ENCODE measurements around the gene FRY. TPM values are rescaled to one million over a fixed set of nuclear protein-coding genes. Genes with fewer than 3 reads are reported as not detected.
A peak's percentile ranks its signal among the peaks of the same experiment; 100 is the strongest.

The FRY gene
- polyA plus RNA-seq, 4 donors: 44.1 to 57.3 (median 49.9) TPM

DNA sequence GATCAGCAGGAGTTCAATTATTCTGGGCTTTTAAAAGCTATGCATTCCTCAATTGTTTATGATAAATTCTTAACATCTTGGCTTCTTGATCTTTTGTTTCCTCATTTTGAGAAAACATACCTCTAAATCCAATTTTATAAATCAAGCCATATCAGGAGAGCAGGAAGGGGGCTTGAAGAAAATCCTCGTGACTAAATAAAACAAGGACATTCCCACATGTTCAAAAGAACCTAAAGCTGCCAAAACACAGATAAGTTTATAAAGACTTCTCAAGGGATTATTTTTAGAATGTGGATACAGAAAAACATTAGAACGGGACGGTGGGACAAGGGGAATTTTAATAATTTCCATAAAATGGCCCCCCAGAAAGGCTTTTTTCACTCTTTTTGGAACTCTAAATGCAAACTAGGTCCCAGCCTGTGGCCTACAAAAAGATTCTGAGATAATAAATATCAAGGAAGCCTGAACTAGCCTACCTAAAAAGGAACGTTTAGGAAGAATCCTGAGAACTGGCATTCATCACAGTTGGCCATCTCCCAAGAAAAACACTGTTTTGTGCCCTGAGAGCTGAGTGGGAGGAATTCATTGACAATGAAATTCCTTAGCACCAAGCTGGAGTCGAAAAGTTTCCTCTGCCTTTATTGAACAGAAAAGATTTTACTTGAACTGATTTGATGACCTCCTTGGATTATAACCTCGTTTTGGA, 253.5 kb downstream of the FRY start:
- peak in 2 of 4 donors; percentile 52 to 66 for DNase-seq (ENCODE audit: low read depth in 4 of 4, low spot score in 2 of 4)

DNA sequence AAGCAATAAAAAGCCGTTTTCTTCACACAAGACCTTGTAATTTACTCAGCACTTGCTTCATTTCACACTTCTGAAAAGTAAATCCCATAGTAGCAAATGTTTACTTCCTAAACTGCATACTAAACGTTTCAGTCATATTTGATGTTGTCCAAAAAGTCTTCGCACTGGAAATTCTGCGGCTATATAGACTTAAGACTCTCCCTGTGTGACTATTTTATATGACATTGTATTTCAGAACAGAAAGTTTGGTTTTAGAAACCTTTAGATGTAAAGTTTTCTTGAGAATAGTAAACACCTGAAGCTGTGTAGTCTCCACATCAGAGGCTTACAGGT, 254.0 kb downstream of the FRY start:
- DNase-seq (ENCODE audit: low read depth in 4 of 4, low spot score in 2 of 4): no peak

DNA sequence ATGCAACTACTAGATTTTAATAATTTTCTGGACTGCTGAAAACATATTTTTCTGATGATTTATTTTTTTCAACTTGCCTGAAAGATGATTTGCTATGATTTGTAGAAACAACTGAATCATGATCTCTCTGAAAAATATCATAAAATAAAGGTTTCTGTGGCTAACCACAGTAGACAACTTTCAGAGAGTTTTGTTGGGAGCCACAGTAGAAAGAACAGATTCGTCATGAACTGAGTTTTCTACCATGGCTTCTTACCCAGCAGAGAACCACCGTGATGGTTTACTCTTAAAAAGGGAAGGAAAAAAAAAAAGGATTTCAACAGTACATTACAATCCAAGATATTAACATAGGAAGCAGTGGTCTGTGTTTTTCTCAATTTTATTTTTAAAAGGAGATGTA, 265.6 kb downstream of the FRY start:
- DNase-seq (ENCODE audit: low read depth in 4 of 4, low spot score in 2 of 4): no peak

DNA sequence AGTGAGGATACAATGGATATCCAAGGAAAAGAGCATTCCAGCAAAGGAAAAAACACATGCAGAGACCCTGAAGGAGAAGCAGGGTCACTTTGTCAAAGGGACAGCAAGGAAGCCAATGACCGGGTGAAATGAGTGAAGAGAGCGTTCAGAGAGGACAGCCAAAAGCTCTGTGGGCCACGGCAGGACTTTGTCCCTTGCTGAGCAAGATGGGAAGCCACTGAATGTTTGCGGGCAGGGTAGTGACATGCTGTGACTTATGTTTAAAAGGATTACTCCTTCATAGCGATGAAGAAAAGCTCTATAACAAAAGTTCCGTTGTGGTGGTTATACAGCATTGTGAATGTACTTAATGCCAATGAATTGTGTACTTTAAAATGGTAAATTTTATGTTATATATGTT, 267.1 kb downstream of the FRY start:
- DNase-seq (ENCODE audit: low read depth in 4 of 4, low spot score in 2 of 4): no peak

DNA sequence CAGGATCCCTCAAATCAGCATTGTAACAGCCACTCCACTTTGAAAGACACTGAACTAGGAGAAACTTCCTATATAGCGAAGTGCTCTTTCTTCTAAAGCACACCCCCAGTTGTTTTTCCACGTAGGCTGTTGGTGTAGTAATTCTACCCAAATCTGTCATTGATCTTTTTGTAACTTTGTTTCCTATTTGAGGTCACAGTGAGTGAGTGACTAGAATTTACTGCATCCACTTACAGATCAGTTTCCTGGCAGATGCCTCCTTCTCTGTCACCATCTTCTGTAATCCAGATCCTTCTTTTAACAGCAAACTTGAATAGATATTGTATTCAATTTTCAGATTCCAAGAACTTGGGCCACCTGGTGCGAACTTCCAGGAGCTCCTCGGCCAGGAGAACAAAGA, 268.3 kb downstream of the FRY start:
- DNase-seq (ENCODE audit: low read depth in 4 of 4, low spot score in 2 of 4): no peak

DNA sequence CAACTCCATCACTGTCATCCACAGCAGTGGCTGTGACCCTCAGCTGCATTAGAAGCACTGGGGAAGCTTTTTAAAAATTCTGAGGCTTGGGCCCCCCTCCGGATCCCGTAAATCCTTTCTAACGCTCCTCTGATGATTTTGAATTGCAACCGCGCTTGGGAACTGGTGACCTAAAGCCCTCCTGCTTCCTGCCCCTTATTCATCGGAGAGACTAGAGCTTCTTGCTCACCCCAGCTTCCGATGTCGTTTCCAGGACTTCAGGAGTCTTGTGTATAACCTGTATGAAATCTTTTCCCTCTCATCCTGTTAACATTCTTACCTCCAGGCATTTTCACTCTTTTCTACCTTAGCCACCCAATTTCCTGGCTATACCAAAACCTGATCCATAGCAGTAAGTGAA, 268.8 kb downstream of the FRY start:
- DNase-seq (ENCODE audit: low read depth in 4 of 4, low spot score in 2 of 4): no peak

DNA sequence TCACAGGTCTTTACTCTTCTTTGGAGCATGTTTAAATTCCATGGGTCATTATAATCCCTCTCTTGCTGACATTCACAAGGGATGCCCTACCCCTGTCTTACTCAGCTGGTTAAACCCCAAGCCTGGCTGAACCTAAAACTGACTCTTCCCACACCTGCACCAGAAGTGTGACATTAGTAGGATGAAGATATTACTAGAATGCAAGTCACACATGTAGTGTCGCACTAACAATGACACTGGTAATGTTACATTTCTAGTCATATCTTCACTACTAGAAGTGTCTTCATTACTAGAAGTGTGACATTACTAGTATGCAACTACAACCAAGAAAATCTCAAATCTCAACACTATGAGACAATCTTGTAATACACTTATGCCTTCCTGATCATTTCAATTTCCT, 269.3 kb downstream of the FRY start:
- no peak for DNase-seq (ENCODE audit: low read depth in 4 of 4, low spot score in 2 of 4)

DNA sequence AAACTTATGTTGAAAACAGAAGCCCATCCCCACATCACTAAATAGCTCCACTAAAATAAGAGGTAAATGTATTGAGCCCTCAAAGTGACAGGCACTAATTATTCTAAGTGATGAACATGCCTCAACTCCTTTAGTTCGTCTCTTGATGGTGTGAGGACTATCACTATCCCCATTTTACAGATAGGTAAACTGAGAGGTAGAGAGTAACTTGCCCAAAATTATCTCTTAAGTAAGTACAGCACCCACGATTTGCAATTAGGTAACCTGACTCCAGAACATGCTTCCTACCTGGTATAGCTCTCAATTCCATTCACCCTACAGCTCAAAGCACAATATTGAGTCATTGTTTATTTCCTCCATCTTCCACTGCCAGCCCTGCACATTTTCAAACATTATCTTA, 270.9 kb downstream of the FRY start:
- no peak for DNase-seq (ENCODE audit: low read depth in 4 of 4, low spot score in 2 of 4)

DNA sequence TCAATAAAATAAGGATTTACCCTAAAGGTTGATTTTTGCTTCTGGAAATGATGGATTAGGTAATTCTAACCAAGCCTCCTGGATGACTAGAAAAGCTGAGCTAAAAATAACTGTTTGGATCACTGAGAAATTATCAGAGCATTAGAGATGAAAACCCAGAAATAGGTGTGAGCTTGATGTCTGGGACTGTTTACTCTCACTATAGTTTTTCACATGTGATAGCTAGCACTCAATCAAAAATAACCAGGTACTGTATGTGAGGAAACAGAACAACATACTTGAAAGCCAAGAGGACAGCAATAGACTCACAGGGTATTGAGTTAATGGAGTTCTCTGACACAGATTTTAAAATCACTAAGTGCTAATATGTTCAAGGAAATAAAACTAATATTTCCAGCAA, 274.1 kb downstream of the FRY start:
- DNase-seq (ENCODE audit: low read depth in 4 of 4, low spot score in 2 of 4): no peak

DNA sequence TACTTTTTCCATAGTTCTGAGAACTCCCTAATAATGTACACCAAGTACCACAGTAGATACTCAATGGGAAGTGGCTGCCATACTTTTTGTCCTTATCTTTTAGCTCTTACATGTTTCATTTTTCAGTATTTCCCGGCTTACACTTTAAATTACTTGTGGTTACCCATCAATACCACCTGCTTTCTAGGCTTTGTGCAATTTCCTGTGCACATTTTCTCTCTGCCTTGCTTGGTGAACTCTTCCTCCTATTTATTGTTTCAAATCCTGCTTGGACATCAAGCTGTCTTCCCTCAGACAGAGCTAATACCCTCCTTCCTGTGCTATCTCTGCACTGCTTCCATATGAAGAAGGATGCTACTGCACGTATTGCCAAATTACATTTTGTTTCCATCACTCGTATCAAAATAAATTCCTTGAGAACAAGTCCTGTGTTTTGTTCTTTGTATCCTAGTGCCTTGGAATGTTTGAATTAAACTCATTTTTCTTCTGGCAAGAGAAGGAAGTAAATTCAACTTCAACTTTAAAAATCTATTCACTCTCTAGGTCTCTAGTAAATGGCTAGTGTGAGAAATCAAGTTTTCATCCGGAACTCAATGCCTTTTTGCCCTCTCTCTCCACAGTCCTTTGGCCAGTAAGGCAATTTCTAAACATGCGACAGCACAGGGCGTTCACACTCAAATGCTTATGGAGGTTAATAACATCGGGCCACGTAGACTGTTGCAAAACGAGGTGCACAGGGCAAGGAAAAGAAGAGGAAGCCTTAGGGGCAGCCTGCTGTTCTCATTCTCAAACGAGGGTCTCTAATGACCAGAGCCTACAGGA, 277.9 kb downstream of the FRY start:
- DNase-seq (ENCODE audit: low read depth in 4 of 4, low spot score in 2 of 4): no peak

DNA sequence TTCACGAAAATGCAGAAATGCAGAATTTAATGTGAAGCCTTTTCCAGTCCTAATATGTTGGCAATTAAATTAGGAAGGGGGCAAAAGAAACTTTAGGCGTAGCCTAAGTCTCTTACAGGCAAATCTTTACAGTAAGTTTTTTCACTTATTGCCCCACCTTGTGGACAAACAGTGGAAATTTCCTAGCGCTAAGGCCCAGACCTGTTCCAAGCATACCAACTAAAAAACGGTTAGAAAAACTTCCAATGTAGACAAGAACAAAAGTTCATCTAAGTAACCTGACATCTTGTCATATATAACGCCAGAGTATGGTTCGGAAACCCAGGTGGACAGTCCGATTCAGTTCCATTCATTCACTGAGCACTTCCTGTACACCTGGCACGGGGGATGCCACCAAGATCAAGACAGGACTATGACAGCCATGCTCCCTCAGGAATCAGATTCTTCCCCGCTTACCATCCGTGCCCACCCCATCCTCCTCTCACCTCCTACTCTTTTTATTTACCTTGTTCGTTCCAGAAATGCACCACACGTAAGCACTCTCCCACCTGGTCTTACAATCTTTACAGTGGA, 278.6 kb downstream of the FRY start:
- peak in 1 of 4 donors; percentile 41 for DNase-seq (ENCODE audit: low read depth in 4 of 4, low spot score in 2 of 4)

DNA sequence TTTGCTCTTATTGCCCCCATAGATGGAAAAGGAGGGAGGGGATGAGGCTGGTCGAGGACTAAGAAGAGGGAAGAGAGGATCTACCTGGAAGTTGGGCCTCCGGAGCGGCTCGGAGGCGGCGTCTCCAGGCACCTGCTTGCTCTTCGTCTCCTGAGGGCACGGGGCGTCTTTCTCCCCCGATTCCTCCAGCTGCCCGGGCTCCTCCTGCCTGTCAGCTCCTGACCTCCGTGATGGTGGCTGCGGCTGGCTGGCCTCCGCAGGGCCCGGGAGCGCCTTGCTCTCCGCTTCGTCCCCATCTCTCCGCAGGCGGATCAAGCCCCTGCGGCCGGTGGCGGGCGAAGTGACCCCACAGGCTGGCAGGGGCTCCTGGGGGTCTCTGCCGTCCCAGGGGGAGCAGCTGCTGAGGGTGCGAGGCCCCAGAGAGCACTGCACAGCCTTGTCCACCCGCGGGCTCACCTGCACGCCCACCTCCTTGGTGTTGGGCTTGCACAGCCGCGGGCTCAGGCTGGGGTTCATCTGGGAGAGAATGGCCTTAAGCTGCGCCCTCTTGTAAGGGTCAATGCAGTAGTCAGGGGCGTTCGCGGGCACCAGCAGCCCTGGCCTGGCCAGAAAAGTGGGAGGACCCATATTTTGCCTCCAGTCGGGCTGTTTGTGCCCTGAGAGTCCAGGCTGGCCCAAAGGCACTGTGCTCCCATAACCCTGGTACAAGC, 279.8 kb downstream of the FRY start:
- no peak for DNase-seq (ENCODE audit: low read depth in 4 of 4, low spot score in 2 of 4)

DNA sequence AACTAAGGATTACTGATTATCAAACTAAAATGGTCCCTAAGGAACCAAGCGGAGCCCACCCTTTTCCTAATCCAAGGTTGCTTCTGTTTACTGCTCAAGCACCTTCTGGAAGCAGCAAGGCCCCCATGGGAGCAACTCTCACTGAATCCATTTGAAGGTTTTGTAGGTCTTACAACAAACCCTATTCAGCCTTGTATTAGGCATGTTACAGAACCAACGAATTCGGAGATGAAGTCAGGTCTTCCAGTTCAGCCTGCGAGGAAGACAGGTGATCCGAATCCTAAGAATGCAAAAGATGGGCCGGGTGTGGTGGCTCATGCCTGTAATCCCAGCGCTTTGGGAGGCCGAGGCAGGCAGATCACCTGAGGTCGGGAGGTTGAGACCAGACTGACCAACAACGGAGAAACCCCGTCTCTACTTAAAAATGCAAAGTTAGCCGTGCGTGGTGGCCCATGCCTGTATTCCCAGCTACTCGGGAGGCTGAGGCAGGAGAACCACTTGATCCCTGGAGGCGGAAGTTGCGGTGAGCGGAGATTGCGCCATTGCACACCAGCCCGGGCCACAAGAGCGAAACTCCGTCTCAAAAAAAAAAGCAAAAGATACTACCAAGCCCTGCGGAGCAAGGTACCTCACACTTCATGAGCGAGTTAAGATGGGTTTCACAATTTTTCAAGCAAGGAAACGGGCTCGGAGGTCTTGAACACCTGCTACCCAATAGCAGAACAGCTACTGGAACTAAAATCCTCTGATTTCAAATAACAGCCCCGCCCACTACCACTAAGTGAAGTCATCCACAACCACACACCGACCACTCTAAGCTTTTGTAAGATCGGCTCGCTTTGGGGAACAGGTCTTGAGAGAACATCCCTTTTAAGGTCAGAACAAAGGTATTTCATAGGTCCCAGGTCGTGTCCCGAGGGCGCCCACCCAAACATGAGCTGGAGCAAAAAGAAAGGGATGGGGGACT, 283.0 kb downstream of the FRY start:
- DNase-seq (ENCODE audit: low read depth in 4 of 4, low spot score in 2 of 4): peak in 3 of 4 donors; percentile 37 to 49 (median 39)

DNA sequence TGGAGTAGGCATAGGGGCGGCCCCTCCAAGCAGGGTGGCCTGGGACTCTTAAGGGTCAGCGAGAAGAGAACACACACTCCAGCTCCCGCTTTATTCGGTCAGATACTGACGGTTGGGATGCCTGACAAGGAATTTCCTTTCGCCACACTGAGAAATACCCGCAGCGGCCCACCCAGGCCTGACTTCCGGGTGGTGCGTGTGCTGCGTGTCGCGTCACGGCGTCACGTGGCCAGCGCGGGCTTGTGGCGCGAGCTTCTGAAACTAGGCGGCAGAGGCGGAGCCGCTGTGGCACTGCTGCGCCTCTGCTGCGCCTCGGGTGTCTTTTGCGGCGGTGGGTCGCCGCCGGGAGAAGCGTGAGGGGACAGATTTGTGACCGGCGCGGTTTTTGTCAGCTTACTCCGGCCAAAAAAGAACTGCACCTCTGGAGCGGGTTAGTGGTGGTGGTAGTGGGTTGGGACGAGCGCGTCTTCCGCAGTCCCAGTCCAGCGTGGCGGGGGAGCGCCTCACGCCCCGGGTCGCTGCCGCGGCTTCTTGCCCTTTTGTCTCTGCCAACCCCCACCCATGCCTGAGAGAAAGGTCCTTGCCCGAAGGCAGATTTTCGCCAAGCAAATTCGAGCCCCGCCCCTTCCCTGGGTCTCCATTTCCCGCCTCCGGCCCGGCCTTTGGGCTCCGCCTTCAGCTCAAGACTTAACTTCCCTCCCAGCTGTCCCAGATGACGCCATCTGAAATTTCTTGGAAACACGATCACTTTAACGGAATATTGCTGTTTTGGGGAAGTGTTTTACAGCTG, 283.9 kb downstream of the FRY start, which contains the start of the genes BRCA2 and ZAR1L:
BRCA2 (plus strand) TSS at position 271 of the 790 bp plus-strand sequence. CDS start 953 bp downstream, outside the sequence.
ZAR1L (minus strand) TSS at position 126 of the 790 bp plus-strand sequence. CDS start 3,438 bp downstream, outside the sequence.
- peak; percentile 67 to 87 (median 76) for DNase-seq (ENCODE audit: low read depth in 4 of 4, low spot score in 2 of 4)

DNA sequence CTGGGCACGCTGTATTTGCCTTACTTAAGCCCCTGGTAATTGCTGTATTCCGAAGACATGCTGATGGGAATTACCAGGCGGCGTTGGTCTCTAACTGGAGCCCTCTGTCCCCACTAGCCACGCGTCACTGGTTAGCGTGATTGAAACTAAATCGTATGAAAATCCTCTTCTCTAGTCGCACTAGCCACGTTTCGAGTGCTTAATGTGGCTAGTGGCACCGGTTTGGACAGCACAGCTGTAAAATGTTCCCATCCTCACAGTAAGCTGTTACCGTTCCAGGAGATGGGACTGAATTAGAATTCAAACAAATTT, 284.4 kb downstream of the FRY start:
- peak in 1 of 4 donors; percentile 82 for DNase-seq (ENCODE audit: low read depth in 4 of 4, low spot score in 2 of 4)

DNA sequence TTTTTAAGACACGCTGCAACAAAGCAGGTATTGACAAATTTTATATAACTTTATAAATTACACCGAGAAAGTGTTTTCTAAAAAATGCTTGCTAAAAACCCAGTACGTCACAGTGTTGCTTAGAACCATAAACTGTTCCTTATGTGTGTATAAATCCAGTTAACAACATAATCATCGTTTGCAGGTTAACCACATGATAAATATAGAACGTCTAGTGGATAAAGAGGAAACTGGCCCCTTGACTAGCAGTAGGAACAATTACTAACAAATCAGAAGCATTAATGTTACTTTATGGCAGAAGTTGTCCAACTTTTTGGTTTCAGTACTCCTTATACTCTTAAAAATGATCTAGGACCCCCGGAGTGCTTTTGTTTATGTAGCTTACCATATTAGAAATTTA, 284.9 kb downstream of the FRY start:
- DNase-seq (ENCODE audit: low read depth in 4 of 4, low spot score in 2 of 4): no peak

DNA sequence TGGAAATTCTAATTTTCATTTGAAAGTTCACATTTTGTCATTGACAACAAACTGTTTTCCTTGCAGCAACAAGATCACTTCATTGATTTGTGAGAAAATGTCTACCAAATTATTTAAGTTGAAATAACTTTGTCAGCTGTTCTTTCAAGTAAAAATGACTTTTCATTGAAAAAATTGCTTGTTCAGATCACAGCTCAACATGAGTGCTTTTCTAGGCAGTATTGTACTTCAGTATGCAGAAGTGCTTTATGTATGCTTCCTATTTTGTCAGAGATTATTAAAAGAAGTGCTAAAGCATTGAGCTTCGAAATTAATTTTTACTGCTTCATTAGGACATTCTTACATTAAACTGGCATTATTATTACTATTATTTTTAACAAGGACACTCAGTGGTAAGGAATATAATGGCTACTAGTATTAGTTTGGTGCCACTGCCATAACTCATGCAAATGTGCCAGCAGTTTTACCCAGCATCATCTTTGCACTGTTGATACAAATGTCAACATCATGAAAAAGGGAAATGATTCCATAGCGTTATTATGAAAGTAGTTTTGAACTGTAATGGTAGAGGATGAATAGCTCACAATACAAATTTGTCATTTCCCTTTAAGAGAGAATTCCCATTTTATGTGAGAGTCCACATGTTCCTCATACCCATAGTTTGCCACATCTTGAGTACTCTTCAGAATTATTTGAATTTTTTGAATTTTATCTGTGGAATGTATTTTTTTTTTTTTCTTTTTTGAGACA, 286.3 kb downstream of the FRY start:
- no peak for DNase-seq (ENCODE audit: low read depth in 4 of 4, low spot score in 2 of 4)

DNA sequence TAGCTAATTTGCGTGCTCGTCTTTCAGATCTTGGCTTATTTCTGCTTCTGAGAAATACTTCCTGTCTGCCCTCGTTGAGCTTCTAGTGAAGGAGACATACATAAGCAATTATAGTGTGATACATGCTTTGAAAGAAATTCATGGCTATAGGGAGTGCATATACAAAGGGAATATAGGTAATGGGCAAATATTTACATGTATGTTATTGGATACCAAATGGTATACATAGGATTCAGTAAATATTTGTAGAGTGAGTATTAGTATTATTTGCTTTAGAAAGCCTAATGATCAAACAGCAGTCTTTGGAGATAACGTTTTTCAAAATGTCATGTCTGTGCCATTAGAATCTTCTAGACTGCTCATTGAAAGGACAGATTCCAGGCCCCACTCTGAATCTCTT, 289.0 kb downstream of the FRY start:
- DNase-seq (ENCODE audit: low read depth in 4 of 4, low spot score in 2 of 4): no peak

All from left renal cortex interstitium (tissue), 4 donors.